ENCODE measurements around the gene ADGRV1. TPM values are rescaled to one million over a fixed set of nuclear protein-coding genes. Genes with fewer than 3 reads are reported as not detected.
"Not testable (repeated sequence)": the region's sequence is repeated elsewhere in the genome, so short reads cannot be mapped to it uniquely, and the experiment has no call there.

ADGRV1 gene
- total RNA-seq, 1 donor from 2014 or later = 0.99 TPM

- H3K27ac Mint-ChIP-seq (ENCODE audit: unreplicated experiment) = no peak overlapping the region
- no peak for TF ChIP-seq CTCF (IDR thresholded peaks at IDR 0.05)
- H3K36me3 Mint-ChIP-seq (ENCODE audit: unreplicated experiment) = no peaks in the 10 kb centered on the region
- no peaks in the 10 kb centered on the region for H3K4me1 Mint-ChIP-seq (ENCODE audit: unreplicated experiment)
- no peak for DNase-seq (ENCODE audit: extremely low spot score, unreplicated experiment)
- H3K27me3 Mint-ChIP-seq (ENCODE audit: unreplicated experiment) = peaks cover 18% of the 10 kb centered on the region
- H3K9me3 Mint-ChIP-seq (ENCODE audit: unreplicated experiment) = no peaks in the 10 kb centered on the region
- H3K4me3 Mint-ChIP-seq (ENCODE audit: unreplicated experiment) = no peak overlapping the region
Observed at GRCh38 chr5:90618071-90618470, 59.5 kb downstream of the ADGRV1 start.

- not testable (repeated sequence) for H3K4me3 Mint-ChIP-seq (ENCODE audit: unreplicated experiment); H3K36me3 Mint-ChIP-seq (ENCODE audit: unreplicated experiment); DNase-seq (ENCODE audit: extremely low spot score, unreplicated experiment); H3K27ac Mint-ChIP-seq (ENCODE audit: unreplicated experiment); H3K4me1 Mint-ChIP-seq (ENCODE audit: unreplicated experiment); H3K9me3 Mint-ChIP-seq (ENCODE audit: unreplicated experiment)
- H3K27me3 Mint-ChIP-seq (ENCODE audit: unreplicated experiment) = peaks cover 12% of the 10 kb centered on the region
Observed at GRCh38 chr5:90619762-90620161, 61.2 kb downstream of the ADGRV1 start.

GRCh38 chr5:90621848-90622247 is 63.3 kb downstream of the ADGRV1 start:
- Mint-ChIP-seq H3K27ac (ENCODE audit: unreplicated experiment) (no peak overlapping the region), H3K9me3 (ENCODE audit: unreplicated experiment) (no peaks in the 10 kb centered on the region), H3K27me3 (ENCODE audit: unreplicated experiment) (peaks cover 6% of the 10 kb centered on the region), H3K36me3 (ENCODE audit: unreplicated experiment) (no peaks in the 10 kb centered on the region), H3K4me3 (ENCODE audit: unreplicated experiment) (no peak overlapping the region), H3K4me1 (ENCODE audit: unreplicated experiment) (no peaks in the 10 kb centered on the region)
- TF ChIP-seq CTCF (IDR thresholded peaks at IDR 0.05) = no peak
- DNase-seq (ENCODE audit: extremely low spot score, unreplicated experiment) = no peak

- no peak for DNase-seq (ENCODE audit: extremely low spot score, unreplicated experiment)
- no peak overlapping the region for H3K27ac Mint-ChIP-seq (ENCODE audit: unreplicated experiment)
- no peaks in the 10 kb centered on the region for H3K9me3 Mint-ChIP-seq (ENCODE audit: unreplicated experiment)
- TF ChIP-seq CTCF (IDR thresholded peaks at IDR 0.05) = no peak
- H3K4me3 Mint-ChIP-seq (ENCODE audit: unreplicated experiment) = no peak overlapping the region
- H3K27me3 Mint-ChIP-seq (ENCODE audit: unreplicated experiment) = peaks cover 10% of the 10 kb centered on the region
- no peaks in the 10 kb centered on the region for H3K4me1 Mint-ChIP-seq (ENCODE audit: unreplicated experiment)
- H3K36me3 Mint-ChIP-seq (ENCODE audit: unreplicated experiment) = no peaks in the 10 kb centered on the region
Observed at GRCh38 chr5:90626493-90626892, 67.9 kb downstream of the ADGRV1 start.

GRCh38 chr5:90628492-90628891 is 69.9 kb downstream of the ADGRV1 start:
- TF ChIP-seq CTCF (IDR thresholded peaks at IDR 0.05) = no peak
- no peaks in the 10 kb centered on the region for H3K9me3 Mint-ChIP-seq (ENCODE audit: unreplicated experiment)
- no peak for DNase-seq (ENCODE audit: extremely low spot score, unreplicated experiment)
- H3K4me3 Mint-ChIP-seq (ENCODE audit: unreplicated experiment) = no peak overlapping the region
- H3K36me3 Mint-ChIP-seq (ENCODE audit: unreplicated experiment) = no peaks in the 10 kb centered on the region
- peaks cover 10% of the 10 kb centered on the region for H3K27me3 Mint-ChIP-seq (ENCODE audit: unreplicated experiment)
- no peak overlapping the region for H3K27ac Mint-ChIP-seq (ENCODE audit: unreplicated experiment)
- no peaks in the 10 kb centered on the region for H3K4me1 Mint-ChIP-seq (ENCODE audit: unreplicated experiment)

- Mint-ChIP-seq H3K4me1 (ENCODE audit: unreplicated experiment) (no peaks in the 10 kb centered on the region), H3K27me3 (ENCODE audit: unreplicated experiment) (peaks cover 14% of the 10 kb centered on the region), H3K36me3 (ENCODE audit: unreplicated experiment) (no peaks in the 10 kb centered on the region), H3K4me3 (ENCODE audit: unreplicated experiment) (no peak overlapping the region), H3K27ac (ENCODE audit: unreplicated experiment) (no peak overlapping the region), H3K9me3 (ENCODE audit: unreplicated experiment) (no peaks in the 10 kb centered on the region)
- DNase-seq (ENCODE audit: extremely low spot score, unreplicated experiment) = no peak
- TF ChIP-seq CTCF (IDR thresholded peaks at IDR 0.05) = no peak
Observed at GRCh38 chr5:90632791-90633190, 74.2 kb downstream of the ADGRV1 start.
